ENCODE results near the gene PSG3.
"Not testable (repeated sequence)": the region's sequence is repeated elsewhere in the genome, so short reads cannot be mapped to it uniquely, and the experiment has no call there.

The PSG3 gene

GRCh38 chr19:42740381-42740780 lies at the start of gene PSG3:
TSS of gene PSG3 (minus strand) at chr19:42740481. CDS start at chr19:42740384, 97 bp downstream.
- not testable (repeated sequence) for DNase-seq

- DNase-seq = not testable (repeated sequence)
These were observed 48.5 kb upstream of the PSG3 start for GRCh38 chr19:42788766-42789165.

- not testable (repeated sequence) for DNase-seq
These were observed 47.5 kb upstream of the PSG3 start for GRCh38 chr19:42787766-42788165.

- DNase-seq = peak; percentile 12
These were observed 36.7 kb upstream of the PSG3 start for GRCh38 chr19:42776750-42777612.

GRCh38 chr19:42774510-42775158 lies 34.4 kb upstream of the PSG3 start:
- DNase-seq = not testable (repeated sequence)

- not testable (repeated sequence) for DNase-seq
These were observed 27.0 kb upstream of the PSG3 start for GRCh38 chr19:42767319-42767718.

GRCh38 chr19:42766871-42767270 lies 26.6 kb upstream of the PSG3 start:
- not testable (repeated sequence) for DNase-seq

GRCh38 chr19:42764836-42765235 lies 24.6 kb upstream of the PSG3 start:
- no peak for DNase-seq

GRCh38 chr19:42762789-42763188 lies 22.5 kb upstream of the PSG3 start:
- DNase-seq = no peak

- DNase-seq = not testable (repeated sequence)
These were observed 21.6 kb upstream of the PSG3 start for GRCh38 chr19:42761924-42762295.

GRCh38 chr19:42760954-42761923 lies 21.0 kb upstream of the PSG3 start:
- DNase-seq = not testable (repeated sequence)

GRCh38 chr19:42758667-42759066 lies 18.4 kb upstream of the PSG3 start:
- DNase-seq = not testable (repeated sequence)

GRCh38 chr19:42752246-42752645 lies 12.0 kb upstream of the PSG3 start:
- not testable (repeated sequence) for DNase-seq

GRCh38 chr19:42741726-42742607 lies 1.7 kb upstream of the PSG3 start:
- not testable (repeated sequence) for DNase-seq

GRCh38 chr19:42737581-42738011 lies 2.7 kb downstream of the PSG3 start:
- DNase-seq = not testable (repeated sequence)

- not testable (repeated sequence) for DNase-seq
These were observed 11.9 kb downstream of the PSG3 start for GRCh38 chr19:42728341-42728740.

- not testable (repeated sequence) for DNase-seq
These were observed 26.3 kb downstream of the PSG3 start for GRCh38 chr19:42714000-42714399.

- DNase-seq = not testable (repeated sequence)
These were observed 27.5 kb downstream of the PSG3 start for GRCh38 chr19:42712753-42713152.

- not testable (repeated sequence) for DNase-seq
These were observed 29.3 kb downstream of the PSG3 start for GRCh38 chr19:42710986-42711385.

GRCh38 chr19:42697884-42698283 lies 42.4 kb downstream of the PSG3 start:
- DNase-seq = no peak

GRCh38 chr19:42695811-42696503 lies 44.3 kb downstream of the PSG3 start:
- no peak for DNase-seq
